Activated T-helper 9 cell treated with anti-CD3 and anti-CD28 coated beads, Interleukin-2, amount 50 U/mL, for 16 hours (primary cell): ENCODE results near the gene ADAMTS14.
"Not testable (repeated sequence)": the region's sequence is repeated elsewhere in the genome, so short reads cannot be mapped to it uniquely, and the experiment has no call there.

Experiments used
- DNase-seq: peaks from one replicate; pipeline ENCODE4 v3.0.0-alpha.2; 2020; ENCODE audit warnings: low read depth

Gene ADAMTS14

DNA sequence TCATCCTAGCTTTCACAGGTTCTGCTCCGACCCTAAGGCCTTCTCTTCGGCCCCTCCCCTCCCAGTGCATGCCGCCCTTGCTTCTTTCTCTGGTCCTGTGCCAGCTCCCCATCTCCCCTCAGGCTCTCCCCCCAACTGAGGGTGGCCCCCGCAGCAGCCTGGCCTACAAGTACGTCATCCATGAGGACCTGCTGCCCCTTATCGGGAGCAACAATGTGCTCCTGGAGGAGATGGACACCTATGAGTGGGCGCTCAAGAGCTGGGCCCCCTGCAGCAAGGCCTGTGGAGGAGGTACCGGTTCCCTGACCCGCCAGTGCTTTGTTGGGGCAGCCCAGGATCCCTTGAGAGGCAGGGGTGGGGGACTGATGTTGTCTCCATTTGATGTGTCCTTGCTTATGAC is 79.0 kb downstream of the ADAMTS14 start:
- no peak for DNase-seq

DNA sequence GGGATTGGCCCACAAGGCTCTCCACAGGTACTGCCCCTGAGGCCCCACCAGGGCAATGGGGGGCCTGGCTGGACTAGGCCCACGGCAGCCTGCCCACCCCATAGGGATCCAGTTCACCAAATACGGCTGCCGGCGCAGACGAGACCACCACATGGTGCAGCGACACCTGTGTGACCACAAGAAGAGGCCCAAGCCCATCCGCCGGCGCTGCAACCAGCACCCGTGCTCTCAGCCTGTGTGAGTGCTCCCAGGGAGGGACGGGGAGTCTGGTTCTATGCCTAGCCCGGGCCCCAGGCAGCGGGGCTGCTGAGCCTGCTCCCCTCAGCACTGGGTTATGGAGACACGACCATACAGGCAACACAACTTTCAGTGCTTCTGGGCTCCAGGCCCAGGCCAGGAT is 79.7 kb downstream of the ADAMTS14 start:
- DNase-seq, result no peak

DNA sequence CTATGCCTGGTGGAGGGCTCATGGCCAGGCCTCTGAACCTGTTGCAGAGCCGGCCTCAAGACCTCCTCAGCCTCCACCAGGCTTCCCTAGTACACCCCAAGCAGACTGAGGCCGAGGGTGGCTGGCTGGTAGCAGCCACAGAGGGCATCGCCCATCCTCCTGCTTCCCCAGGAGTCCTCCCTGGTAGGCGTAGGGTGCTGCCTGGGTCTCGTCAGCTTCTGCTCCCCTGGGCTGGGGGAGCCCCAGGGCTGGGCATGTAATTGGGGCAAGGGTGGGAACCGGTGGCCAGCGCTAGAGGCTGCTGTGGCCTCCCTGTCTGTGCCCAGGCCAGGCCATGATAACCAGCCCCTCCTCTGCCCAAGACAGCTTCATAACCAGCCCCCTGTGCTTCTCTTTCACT is 80.3 kb downstream of the ADAMTS14 start:
- DNase-seq, result no peak

DNA sequence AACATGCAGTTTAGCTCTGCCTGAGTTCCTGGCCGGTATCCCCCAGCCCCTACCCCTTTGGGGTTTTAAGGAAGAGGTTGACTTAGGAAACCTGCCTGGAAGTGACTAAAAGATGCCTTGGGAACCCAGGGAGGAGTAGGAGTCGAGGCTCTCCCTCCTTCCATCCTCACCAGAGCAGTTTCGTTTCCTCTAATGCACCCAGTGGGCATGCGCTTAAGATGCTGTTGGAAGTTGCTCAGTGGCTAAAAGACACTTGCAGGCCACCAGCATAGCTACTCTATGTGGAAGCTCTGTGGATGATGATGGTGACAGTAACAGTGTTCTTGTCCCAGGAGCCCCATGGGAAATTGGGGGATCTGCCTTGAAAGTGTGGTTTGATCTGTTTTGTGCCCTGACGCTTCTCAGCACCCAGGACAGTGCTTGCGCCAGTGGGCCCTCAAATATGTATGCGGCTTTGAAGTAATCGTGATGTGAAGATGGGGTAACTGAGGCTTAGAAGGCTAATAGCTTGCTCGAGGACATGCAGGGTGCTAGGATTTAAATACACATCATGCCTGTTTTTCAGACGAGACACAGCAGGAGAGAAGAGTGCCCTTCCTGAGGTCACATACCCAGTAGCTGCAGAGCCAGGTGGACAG is 80.8 kb downstream of the ADAMTS14 start:
- DNase-seq, result no peak

DNA sequence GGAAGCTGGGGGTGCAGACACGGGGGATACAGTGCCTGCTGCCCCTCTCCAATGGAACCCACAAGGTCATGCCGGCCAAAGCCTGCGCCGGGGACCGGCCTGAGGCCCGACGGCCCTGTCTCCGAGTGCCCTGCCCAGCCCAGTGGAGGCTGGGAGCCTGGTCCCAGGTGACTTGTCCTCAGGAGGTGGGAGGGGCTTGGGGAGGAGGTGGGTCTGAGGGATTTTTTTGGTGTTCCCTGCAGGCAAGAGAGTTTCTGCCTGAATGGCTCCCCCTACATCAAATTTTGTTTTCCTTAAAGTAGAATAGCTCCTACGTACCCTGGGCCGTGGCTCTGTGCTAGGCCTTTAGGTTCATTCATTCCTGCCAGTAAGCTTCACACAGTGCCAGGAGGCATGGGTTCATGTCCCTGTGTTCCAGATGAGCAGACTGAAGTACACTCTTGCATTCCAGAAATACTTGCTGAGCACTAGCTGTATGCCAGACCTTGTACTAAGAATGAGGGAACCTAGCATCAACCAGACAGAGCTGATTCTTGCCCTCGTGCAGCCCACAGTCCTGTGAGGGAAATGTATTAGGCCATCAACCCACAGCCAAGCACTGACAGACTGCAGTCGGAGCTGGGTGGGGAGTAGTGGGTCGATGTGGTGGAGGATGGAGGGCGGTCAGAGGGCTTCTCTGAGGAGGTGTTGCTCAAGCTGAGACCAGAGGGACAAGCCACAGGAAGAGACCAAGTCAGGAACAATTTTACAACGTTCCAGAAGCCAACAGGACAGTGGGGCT is 81.7 kb downstream of the ADAMTS14 start:
- no peak for DNase-seq

DNA sequence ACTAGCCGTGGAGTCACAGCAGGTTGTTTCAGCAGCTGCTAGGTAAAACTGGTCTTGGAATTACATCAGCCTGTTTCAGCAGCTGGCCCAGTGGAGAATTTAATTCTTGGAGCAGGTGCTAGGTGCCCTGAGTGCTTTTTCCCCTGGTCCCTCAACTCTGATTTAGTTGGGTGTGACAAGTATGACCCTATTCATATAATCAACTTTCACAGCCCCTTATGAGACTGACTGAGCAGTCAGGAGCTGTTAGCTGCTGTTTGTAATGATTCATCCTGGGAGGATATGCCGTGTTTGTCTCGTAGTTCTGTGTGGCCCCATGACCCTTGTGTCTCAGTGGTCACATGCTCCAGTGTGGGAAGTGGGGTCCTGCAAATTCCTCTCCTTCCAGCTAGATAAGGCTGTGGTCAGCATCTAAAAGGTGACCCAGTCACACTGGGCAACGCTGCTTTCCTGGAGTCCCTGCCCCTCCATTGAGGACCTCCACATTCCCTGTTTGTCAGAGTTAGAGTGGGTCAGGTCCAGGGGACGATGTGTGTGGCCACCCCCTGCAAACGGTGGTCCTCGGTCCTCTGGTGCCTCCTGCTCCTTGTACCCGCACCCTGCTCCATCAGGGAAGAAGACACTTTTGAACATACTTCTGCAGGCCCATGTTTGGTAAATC is 84.5 kb downstream of the ADAMTS14 start:
- DNase-seq, result no peak

DNA sequence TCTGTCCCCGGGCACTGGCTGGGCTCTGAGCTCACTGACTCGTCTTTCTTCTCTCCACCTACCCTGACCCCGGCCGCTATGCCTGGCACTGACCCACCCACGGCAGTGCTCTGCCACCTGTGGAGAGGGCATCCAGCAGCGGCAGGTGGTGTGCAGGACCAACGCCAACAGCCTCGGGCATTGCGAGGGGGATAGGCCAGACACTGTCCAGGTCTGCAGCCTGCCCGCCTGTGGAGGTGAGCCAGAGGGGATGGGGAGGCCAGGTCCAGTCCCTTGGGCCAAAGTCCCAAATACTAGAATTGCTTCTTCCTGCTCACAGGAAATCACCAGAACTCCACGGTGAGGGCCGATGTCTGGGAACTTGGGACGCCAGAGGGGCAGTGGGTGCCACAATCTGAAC is 85.5 kb downstream of the ADAMTS14 start:
- DNase-seq, result no peak

DNA sequence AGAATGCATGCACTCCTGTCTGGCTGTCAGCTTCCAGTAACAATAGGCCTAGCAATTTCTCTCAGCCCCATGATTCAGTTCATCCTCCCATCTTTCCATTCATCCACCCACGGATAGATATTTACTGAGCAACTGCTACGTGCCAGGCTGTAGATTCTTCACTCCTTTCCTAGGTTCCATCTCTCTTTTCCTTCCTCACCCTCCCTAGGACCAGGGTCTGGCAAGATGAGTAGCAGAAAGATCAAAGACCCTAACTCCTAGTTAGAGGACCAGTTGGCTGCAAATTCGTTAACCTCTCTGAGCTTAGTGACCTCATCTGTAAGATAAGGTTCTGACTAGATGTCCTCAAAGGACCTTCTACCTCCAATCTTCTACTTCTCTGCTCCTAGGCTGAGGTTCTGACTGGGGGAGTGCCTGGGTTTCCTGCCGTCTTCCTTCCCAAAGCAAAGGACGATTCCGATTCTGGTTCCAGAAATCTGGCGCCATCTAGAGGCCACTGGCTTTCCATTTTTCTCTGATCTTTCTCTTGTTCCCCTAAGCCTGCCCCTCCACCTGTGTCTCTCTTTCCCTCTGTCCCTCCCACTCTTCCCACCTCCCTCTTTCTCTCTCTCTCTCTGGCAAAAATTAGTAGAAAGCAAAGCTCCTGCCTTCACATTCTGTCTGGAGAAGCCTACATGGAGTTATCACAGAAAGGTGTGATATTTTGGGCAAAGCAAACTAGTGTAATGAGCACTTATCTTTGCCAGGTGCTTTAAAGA is 86.6 kb downstream of the ADAMTS14 start:
- DNase-seq, result peak; percentile 37

DNA sequence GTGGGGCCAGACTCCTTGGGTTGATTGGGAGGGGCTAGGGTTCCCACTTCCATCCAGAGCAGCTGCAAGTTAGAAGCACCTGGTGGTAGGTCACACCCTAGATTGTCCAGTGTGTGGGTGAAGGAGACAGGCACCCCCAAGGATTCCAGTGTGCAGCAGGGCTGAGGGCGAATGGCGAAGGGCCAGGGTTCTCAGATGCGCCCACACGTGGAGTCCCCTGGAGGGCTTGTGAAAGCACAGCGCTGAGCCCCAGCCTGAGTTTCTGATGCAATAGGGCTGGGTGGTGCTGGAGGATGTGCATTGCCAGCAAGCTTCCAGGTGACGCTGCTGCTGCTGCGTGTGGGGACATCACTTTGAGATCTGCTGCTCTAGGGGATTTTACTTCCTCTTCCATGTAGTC is 87.5 kb downstream of the ADAMTS14 start:
- DNase-seq, result no peak

DNA sequence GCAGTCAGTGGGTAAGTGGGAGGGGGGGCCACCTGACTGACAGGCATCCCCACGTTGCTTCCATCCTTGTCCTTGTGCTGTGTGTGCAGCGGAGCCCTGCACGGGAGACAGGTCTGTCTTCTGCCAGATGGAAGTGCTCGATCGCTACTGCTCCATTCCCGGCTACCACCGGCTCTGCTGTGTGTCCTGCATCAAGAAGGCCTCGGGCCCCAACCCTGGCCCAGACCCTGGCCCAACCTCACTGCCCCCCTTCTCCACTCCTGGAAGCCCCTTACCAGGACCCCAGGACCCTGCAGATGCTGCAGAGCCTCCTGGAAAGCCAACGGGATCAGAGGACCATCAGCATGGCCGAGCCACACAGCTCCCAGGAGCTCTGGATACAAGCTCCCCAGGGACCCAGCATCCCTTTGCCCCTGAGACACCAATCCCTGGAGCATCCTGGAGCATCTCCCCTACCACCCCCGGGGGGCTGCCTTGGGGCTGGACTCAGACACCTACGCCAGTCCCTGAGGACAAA is 88.0 kb downstream of the ADAMTS14 start:
- DNase-seq, result no peak

DNA sequence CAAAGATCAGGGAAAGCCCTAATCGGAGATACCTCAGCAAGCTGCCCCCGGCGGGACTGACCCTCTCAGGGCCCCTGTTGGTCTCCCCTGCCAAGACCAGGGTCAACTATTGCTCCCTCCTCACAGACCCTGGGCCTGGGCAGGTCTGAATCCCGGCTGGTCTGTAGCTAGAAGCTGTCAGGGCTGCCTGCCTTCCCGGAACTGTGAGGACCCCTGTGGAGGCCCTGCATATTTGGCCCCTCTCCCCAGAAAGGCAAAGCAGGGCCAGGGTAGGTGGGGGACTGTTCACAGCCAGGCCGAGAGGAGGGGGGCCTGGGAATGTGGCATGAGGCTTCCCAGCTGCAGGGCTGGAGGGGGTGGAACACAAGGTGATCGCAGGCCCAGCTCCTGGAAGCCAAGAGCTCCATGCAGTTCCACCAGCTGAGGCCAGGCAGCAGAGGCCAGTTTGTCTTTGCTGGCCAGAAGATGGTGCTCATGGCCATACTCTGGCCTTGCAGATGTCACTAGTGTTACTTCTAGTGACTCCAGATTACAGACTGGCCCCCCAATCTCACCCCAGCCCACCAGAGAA is 88.8 kb downstream of the ADAMTS14 start:
- DNase-seq, result no peak

DNA sequence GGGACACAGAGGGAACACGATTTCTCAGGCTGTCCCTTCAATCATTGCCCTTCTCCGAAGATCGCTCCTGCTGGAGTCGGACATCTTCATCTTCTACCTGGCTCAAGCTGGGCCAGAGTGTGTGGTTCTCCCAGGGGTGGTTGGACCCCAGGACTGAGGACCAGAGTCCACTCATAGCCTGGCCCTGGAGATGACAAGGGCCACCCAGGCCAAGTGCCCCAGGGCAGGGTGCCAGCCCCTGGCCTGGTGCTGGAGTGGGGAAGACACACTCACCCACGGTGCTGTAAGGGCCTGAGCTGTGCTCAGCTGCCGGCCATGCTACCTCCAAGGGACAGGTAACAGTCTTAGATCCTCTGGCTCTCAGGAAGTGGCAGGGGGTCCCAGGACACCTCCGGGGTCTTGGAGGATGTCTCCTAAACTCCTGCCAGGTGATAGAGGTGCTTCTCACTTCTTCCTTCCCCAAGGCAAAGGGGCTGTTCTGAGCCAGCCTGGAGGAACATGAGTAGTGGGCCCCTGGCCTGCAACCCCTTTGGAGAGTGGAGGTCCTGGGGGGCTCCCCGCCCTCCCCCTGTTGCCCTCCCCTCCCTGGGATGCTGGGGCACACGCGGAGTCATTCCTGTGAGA is 89.5 kb downstream of the ADAMTS14 start:
- no peak for DNase-seq

DNA sequence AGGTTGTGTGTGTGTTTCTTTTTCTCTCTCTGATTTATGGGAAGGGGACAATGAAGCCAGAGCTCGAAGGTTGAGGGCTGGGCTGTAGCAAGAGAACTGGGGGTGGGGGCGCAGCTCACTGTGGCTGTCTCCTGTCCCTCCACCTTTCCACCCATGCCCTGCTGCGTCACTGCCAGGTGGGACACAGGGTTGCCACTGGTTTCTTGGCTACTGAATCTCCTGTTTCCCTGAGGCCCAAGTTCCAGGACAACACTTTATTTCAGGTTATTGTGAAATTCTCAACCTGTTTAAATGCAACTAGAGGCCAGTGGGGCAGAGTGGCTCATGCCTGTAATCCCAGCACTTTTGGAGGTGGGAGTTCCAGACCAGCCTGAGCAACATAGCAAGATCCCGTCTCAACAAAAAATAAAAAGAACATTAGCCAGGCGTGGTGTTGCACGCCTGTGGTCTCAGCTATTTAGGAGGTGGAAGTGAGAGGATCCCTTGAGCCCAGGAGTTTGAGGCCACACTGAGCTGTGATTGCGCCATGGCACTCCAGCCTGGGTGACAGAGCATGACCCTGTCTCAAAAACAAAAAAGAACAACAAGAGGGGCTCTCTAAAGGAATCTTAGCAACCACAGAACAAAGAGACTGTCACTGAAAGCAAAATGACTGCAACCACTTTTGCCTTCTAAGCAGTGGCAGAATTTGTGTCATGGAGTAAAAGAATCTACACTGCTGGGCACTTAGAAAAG is 90.3 kb downstream of the ADAMTS14 start:
- no peak for DNase-seq

DNA sequence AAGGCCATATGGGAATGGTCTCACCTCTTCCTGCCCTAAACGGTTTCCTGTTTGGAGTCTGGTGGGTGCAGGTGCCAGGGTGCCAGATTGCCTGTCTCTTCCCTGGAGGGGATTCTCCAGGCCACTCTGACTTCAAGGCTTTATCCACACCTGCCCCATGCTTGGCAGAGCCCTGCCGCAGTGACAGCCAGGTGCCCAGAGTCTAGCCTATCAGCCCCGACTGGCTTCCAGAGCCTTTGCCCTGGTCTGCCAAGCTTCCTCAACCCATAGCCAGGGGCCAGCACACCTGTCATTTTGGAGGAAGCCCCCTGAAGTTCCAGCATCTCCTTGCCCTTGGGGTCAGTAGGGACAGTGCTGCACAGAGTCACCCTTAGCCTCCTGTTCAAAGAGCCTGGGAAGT is 91.3 kb downstream of the ADAMTS14 start:
- DNase-seq, result no peak

DNA sequence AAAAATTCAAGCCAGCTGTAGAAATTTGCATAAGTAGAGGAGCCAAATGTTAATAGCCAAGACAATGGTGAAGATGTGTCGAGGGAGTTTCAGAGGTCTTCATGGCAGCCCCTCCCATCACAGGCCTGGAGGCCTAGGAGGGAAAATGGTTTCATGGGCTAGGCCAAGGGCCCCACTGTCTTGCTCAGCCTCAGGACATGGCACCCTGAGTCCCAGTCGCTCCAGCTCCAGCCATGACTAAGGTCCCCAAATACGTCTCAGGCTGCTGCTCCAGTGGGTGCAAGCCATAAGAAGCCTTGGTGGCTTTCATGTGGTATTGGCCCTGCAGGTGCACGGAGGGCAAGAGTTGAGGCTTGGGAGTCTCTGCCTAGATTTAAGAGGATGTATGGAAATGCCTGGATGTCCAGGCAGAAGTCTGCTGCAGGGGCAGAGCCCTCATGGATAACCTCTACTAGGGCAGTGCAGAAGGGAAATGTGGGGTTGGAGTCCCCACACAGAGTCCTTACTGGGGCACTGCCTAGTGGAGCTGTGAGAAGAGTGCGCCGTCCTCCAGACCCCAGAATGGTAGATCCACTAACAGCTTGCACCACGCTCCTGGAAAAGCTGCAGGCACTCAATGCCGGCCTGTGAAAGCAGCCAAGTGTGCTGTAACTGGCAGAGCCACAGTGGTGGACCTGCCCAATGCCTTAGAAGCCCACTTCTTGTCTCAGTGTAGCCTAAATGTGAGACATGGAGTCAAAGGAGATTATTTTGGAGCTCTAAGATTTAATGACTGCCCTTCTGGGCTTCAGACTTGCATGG is 93.7 kb downstream of the ADAMTS14 start:
- no peak for DNase-seq

DNA sequence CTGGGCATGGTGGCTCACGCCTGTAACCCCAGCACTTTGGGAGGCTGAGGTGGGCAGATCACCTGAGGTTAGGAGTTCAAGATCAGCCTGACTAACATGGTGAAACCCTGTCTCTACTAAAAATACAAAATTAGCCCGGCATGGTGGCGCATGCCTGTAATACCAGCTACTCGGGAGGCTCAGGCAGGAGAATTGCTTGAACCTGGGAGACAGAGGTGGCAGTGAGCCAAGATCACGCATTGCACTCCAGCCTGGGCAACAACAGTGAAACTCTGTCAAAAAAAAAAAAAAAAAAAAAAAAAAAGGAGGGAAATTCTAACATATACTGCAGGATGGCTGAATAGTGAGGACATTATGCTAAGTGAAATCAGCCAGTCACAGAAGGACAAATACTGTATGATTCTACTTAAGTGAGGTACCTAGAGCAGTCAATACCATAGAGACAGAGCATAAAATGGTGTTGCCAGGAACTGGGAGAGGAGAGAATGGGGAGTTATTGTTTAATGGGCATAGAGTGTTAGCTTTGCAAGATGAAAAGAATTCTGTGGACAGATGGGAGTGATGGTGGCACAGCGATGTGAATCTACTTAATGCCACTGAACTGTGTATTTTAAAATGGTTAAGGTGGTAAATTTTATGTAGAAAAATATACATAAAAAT is 95.8 kb downstream of the ADAMTS14 start:
- not testable (repeated sequence) for DNase-seq

DNA sequence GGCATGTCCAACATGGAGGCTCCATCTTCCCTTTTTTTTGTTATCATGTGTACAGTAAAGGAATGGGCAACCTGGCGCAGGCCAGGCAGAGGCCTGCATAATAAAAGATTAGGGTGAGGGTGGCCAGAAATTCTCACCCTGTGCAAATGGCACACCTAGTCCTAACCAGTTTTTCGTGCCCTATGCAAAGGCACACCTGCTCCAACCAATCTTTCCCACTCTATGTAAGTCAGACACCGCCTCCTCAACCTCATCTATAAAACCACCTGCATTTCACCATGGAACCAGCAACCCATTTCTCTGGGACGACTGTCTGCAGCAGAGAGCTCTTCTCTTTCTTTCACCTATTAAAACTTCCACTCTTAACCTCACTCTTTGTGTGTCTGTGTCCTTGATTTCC is 96.8 kb downstream of the ADAMTS14 start:
- DNase-seq, result no peak

DNA sequence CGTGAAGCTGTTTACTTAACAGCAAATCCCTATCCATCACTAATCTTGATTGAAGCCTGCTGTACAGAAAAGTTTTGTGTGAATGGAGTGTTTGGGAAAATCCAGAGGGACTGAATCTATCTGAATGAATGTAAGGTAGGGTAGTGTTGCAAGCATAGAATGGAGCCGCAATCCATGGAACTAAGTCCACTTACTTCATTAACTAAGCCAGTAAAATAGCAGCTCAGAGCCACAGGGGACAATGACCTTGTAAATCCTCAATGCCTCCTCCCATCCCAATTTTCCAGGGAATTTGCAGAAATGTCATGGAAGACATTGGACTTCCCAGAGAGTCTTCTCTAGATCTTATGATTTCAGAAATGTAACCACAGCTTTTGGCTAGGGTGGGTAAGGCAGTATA is 97.7 kb downstream of the ADAMTS14 start:
- DNase-seq, result no peak

DNA sequence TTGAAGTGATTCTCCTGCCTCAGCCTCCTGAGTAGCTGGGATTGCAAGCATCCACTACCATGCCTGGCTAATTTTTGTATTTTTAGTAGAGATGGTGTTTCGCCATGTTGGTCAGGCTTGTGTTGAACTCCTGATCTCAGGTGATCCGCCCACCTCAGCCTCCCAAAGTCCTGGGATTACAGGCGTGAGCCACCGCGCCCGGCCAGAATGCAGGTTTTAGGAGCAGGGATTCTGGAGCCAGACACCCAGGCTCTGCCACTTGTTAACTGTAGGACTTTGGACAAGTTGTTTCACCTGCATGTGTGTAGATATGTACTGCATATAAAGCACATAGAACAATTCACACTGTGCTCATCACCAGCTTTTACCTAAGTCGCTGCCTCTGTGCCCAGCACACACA is 98.2 kb downstream of the ADAMTS14 start:
- not testable (repeated sequence) for DNase-seq
